Measurements from ENCODE around the gene TJP1.
"Not testable (repeated sequence)": the region's sequence is repeated elsewhere in the genome, so short reads cannot be mapped to it uniquely, and the experiment has no call there.

The TJP1 gene

DNA sequence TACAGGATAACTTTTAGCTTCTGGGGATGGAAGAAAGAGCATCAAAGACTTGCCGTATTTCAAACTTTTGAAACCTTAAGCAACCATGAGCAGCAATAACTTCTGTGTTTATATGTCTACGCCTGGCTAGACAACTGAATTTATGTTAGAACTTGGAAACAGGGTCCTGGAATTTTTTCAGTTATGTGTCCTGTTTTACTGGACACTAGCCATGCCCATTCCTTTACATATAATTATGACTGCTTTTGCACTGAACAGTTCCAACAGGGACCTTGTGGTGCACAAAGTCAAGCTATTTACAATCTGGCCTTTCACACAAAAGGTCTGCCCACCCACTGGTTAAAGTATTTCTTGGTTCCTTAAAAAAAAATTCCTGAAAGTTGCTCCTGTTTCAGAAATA is 37.1 kb downstream of the TJP1 start:
- no peak for DNase-seq (ENCODE audit: low spot score)
- TF ChIP-seq, protein P1, sequence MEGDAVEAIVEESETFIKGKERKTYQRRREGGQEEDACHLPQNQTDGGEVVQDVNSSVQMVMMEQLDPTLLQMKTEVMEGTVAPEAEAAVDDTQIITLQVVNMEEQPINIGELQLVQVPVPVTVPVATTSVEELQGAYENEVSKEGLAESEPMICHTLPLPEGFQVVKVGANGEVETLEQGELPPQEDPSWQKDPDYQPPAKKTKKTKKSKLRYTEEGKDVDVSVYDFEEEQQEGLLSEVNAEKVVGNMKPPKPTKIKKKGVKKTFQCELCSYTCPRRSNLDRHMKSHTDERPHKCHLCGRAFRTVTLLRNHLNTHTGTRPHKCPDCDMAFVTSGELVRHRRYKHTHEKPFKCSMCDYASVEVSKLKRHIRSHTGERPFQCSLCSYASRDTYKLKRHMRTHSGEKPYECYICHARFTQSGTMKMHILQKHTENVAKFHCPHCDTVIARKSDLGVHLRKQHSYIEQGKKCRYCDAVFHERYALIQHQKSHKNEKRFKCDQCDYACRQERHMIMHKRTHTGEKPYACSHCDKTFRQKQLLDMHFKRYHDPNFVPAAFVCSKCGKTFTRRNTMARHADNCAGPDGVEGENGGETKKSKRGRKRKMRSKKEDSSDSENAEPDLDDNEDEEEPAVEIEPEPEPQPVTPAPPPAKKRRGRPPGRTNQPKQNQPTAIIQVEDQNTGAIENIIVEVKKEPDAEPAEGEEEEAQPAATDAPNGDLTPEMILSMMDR (IDR thresholded peaks at IDR 0.05; ENCODE audit: extremely low read depth, missing control alignments): no peak

DNA sequence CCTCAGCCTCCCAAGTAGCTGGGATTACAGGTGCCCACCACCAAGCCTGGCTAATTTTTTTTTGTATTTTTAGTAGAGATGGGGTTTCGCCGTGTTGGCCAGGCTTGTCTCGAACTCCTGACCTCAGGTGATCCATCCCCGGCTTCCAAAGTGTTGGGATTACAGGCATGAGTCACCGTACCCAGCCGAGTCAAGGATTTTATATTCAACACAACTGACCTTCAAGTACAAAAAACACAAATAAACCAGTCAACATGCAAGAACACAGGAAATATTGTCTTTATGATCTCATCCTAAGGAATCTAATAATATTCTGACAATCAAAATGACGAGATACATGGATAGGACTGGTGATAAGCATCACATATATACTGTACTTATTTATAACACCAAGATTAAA is 37.9 kb downstream of the TJP1 start:
- TF ChIP-seq, protein P1 (IDR thresholded peaks at IDR 0.05; ENCODE audit: extremely low read depth, missing control alignments): no peak
- DNase-seq (ENCODE audit: low spot score): no peak

DNA sequence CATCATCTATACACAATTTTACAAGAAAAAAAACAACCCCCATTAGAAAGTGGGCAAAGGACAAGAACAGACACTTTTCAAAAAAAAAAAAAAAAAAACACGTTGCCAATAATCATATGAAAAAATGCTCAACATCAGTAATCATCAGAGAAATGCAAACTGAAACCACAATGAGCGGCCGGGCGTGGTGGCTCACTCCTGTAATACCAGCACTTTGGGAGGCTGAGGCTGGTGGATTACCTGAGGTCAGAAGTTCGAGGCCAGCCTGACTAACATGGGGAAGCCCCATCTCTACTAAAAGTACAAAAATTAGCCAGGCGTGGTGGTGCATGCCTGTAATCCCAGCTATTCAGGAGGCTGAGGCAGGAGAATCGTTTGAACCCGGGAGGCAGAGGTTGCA is 39.5 kb downstream of the TJP1 start:
- DNase-seq (ENCODE audit: low spot score): not testable (repeated sequence)

DNA sequence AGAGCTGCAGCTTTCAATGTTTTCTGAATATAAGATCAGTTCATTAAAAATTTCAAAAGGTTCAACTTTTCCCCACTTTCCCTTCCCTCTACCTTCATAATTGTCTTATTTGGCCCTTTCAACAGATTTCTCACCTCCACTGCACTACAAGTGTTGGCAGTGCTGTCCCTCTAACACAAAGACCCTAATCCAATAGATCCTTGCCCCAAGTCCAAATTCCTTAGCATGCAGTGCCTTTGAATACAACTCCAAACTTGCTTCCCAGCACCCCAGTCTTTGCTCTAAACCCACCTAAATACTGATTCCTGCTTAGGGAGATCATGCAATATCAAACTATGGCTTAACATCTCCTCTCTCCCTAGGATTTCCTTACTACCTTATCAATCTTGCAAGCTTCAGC is 43.9 kb downstream of the TJP1 start:
- DNase-seq (ENCODE audit: low spot score): no peak
- TF ChIP-seq, protein P1 (IDR thresholded peaks at IDR 0.05; ENCODE audit: extremely low read depth, missing control alignments): no peak

DNA sequence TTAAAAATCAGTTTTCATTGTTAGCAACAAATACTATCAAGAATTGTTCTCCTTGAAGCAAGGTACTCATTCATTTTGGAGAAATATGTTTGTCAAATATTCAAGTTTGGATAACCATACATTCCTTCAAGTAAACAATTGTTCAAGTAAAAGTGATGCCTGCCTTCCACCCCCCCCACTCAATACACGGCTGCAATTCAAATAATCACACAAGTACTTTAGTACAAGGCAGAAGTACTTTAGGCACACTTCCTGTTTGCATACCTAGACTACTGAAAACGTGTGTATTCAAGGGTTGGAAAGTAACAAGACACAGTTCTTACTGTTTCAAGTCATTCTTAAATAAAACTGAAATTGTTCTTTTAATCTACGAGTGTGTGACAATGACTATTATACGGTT is 45.4 kb downstream of the TJP1 start:
- TF ChIP-seq, protein P1 (IDR thresholded peaks at IDR 0.05; ENCODE audit: extremely low read depth, missing control alignments): no peak
- no peak for DNase-seq (ENCODE audit: low spot score)

DNA sequence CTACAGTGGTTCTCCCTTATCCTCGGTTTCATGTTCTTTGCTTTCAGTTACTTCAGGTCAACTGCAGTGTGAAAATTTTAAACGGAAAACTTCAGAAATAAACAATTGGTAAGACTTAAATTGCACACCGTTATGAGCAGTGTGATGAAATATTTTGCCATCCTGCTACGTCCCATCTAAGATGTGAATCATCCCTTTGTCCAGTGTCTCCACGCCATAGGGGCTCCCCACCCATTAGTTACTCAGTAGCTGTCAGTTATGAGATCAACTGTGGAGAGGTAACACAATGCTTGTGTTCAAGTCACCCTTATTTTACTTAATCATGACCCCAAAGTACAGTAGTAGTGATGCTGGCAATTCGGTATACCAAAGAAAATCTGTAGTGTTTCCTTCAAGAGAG is 47.4 kb downstream of the TJP1 start:
- DNase-seq (ENCODE audit: low spot score): no peak
- TF ChIP-seq, protein P1 (IDR thresholded peaks at IDR 0.05; ENCODE audit: extremely low read depth, missing control alignments): no peak

DNA sequence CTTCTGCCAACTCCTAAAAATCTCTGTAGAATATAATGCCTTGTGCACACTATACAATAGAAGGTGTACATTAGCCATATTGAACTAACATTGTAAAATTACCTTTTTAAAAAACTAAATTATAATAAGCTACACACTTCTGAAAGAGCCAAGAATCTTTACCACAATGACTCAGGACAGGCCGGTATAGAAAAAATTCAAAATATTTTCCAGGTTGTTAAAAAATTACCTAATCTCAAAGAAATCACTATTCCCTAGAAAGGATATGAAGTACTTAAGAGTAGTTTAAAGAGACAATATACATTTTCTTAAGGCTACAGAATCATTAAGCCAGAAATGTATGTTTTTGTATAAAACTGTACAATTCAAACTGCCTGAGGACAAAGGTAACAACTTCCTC is 48.5 kb downstream of the TJP1 start:
- no peak for DNase-seq (ENCODE audit: low spot score)
- TF ChIP-seq, protein P1 (IDR thresholded peaks at IDR 0.05; ENCODE audit: extremely low read depth, missing control alignments): no peak

DNA sequence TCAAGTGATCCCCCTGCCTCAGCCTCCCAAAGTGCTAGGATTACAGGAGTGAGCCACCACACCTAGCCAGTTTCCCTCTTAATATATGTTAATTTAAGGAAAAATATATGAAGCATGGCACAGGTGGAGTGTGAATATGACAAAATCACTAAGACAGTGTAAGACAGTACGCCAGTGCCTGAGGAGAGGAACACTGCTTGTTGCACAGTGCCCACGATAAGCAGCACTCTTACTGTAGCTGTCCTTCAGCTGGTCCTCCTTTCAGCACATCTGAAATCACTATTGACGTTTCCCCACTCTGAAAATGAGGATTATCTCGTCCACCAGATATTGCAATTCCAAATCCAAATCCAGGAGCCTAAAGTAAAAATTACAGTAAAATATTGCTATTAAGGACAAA is 49.3 kb downstream of the TJP1 start:
- TF ChIP-seq, protein P1 (IDR thresholded peaks at IDR 0.05; ENCODE audit: extremely low read depth, missing control alignments): no peak
- DNase-seq (ENCODE audit: low spot score): no peak

Measured in GM20000 (cell line).